H1 (cell line): Measurements from ENCODE around the gene TEAD1. TPM values are rescaled to one million over a fixed set of nuclear protein-coding genes. Genes with fewer than 3 reads are reported as not detected.

Experiments
- CHD1 ChIP-seq: IDR thresholded peaks from 2 replicates; pipeline ENCODE4 v1.6.1; 2012; ENCODE audit warnings: low read depth, low read length, improper control_type of control experiment
- GABPA ChIP-seq: IDR thresholded peaks from 2 replicates; pipeline ENCODE4 v1.6.1; 2011; ENCODE audit warnings: mild to moderate bottlenecking, low read length, moderate library complexity, borderline replicate concordance; ENCODE audit not compliant: insufficient read depth
- NRF1 ChIP-seq: IDR thresholded peaks from 2 replicates; pipeline ENCODE4 v1.6.1; 2011; ENCODE audit warnings: mild to moderate bottlenecking, low read depth, low read length, improper control_type of control experiment
- ZNF274 ChIP-seq: IDR thresholded peaks from 2 replicates; pipeline ENCODE4 v1.7.0; 2012; ENCODE audit warnings: low read length, borderline replicate concordance; ENCODE audit errors: extremely low read depth
- polyA plus RNA-seq, 7 experiments: library from polyadenylated mRNA; depleted of rRNA in 3 of 7; stranded (reverse) in 5 of 7; unstranded in 2 of 7; fragments of >200 nt in 5 of 7; fragments of 200-250 nt in 2 of 7; gene quantifications; 1 replicate in 5 of 7; 2 replicates in 1 of 7; 4 replicates in 1 of 7; pipeline versions ENCODE4 v1.2.1 to v1.2.3, GENCODE V29; 2011 to 2013; ENCODE audit warnings: missing spikeins in 2 of 7, mixed read lengths in 2 of 7
- total RNA-seq: library from RNA; stranded (reverse); fragmentation: NEBNext Ultra II Directional; extraction: Animal tissue kit (Norgen Biotek cat#: 25700); gene quantifications from 2 replicates; pipeline ENCODE4 v1.2.1, GENCODE V29; 2021
- TF ChIP-seq, protein P1 (sequence below): IDR thresholded peaks from 2 replicates; pipeline ENCODE4 v1.6.1; 2011; ENCODE audit warnings: low read depth, mild to moderate bottlenecking, low read length; ENCODE audit not compliant: insufficient read depth

Gene TEAD1
- total and polyA plus RNA-seq, 2 of the 8 experiments (the other 6 are each of a cell fraction or from before 2014, with no cell fraction given): 15.6 to 67.4 TPM

DNA sequence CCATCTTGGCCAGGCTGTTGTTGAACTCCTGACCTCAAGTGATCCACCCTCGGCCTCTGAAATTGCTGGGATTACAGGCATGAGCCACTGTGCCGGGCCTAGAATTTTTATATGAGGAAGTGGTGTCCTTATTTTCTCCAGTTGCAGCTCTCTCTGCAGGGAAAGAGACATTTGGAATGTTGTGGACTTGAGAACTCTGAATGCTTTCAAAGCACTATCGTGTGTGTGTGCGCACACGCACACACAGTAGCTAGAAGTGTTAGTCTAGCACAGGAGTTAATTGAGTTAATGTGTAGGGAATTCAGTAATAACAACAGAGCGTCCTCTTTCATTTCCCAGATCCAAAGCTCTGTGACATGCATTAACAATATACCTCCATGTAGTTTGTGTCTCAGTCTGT, 170.9 kb downstream of the TEAD1 start (continued):
- no peak for TF ChIP-seq GABPA
- no peak for TF ChIP-seq CHD1
- no peak for TF ChIP-seq ZNF274
- TF ChIP-seq, protein P1, sequence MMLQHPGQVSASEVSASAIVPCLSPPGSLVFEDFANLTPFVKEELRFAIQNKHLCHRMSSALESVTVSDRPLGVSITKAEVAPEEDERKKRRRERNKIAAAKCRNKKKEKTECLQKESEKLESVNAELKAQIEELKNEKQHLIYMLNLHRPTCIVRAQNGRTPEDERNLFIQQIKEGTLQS: no peak
- TF ChIP-seq NRF1: no peak
